B cell (primary cell): ENCODE results near the gene POLD2. TPM values are rescaled to one million over a fixed set of nuclear protein-coding genes. Genes with fewer than 3 reads are reported as not detected.

ENCODE experiments used
- ATAC-seq: fragments of 200-7000 bp; cut with Tn5 transposase; one replicate; pipeline ENCODE4 v1.10.0; 2021; ENCODE audit warnings: low read depth, mild to moderate bottlenecking, moderate number of reproducible peaks, moderate library complexity
- CTCF ChIA-PET: fragments of 350-600 bp; sonication (Branson Sonifier 250); formaldehyde crosslinking; loops from one replicate; lab custom pipeline; 2021; ENCODE audit warnings: antibody characterized with exemption, inconsistent platforms; lab: Charles Lee
- POLR2A ChIA-PET: fragments of 350-600 bp; sonication (Branson Sonifier 250); formaldehyde crosslinking; loops from one replicate; lab custom pipeline; 2021; ENCODE audit warnings: antibody characterized with exemption; lab: Charles Lee
- DNase-seq: peaks from one replicate; pipeline ENCODE4 v3.0.0; 2013
- H2AFZ ChIP-seq: 2 replicates; pipeline ENCODE4 v1.6.1; 2012; ENCODE audit warnings: mild to moderate bottlenecking, low read depth, low read length; ENCODE audit not compliant: insufficient read depth, poor library complexity, severe bottlenecking
- H3K27ac ChIP-seq, 2 donors: 1 replicate in 1 of 2; 2 replicates in 1 of 2; pipeline ENCODE4 v1.5.1; 2012 to 2013; ENCODE audit warnings: low read length in 2 of 2, mild to moderate bottlenecking in 2 of 2, moderate library complexity in 1 of 2
- H3K27me3 ChIP-seq, 4 experiments: fragments of 200-600 bp in 1 of 4; sonication (generic) in 1 of 4; replicated peaks in 1 of 4; 1 replicate in 2 of 4; 2 replicates in 2 of 4; pipeline versions ENCODE4 v1.6.1 to v1.7.0; 2013 to 2016; ENCODE audit warnings: low read length in 3 of 4, mild to moderate bottlenecking in 2 of 4, mixed read lengths in 1 of 4, moderate library complexity in 1 of 4; ENCODE audit not compliant: insufficient read depth in 4 of 4, control insufficient read depth in 3 of 4; ENCODE audit errors: control extremely low read depth in 1 of 4
- H3K36me3 ChIP-seq, 2 experiments: replicated peaks in 1 of 2; 1 replicate in 1 of 2; 2 replicates in 1 of 2; pipeline versions ENCODE4 v1.6.1 to v1.7.1; 2013; ENCODE audit warnings: low read length in 1 of 2; ENCODE audit not compliant: insufficient read depth in 2 of 2, control insufficient read depth in 1 of 2; ENCODE audit errors: control extremely low read depth in 1 of 2, extremely low read depth in 1 of 2
- H3K4me1 ChIP-seq, 2 donors: fragments of 200-600 bp in 1 of 2; sonication (generic) in 1 of 2; 1 replicate in 1 of 2; 2 replicates in 1 of 2; pipeline versions ENCODE4 v1.5.1 to v1.6.1; 2013 to 2017; ENCODE audit warnings: low read length in 2 of 2; ENCODE audit not compliant: control insufficient read depth in 2 of 2, insufficient read depth in 2 of 2
- H3K4me2 ChIP-seq: replicated peaks from 2 replicates; pipeline ENCODE3; 2012; ENCODE audit warnings: mild to moderate bottlenecking, low read depth, low read length; ENCODE audit not compliant: poor library complexity, severe bottlenecking
- H3K4me3 ChIP-seq, 5 experiments: fragments of 200-600 bp in 1 of 5; sonication (generic) in 1 of 5; 1 replicate in 3 of 5; 2 replicates in 2 of 5; pipeline versions ENCODE4 v1.5.1 to v1.7.0; 2011 to 2016; ENCODE audit warnings: low read length in 4 of 5, mild to moderate bottlenecking in 4 of 5, low read depth in 2 of 5, control low read depth in 1 of 5, moderate library complexity in 1 of 5; ENCODE audit not compliant: insufficient read depth in 1 of 5; ENCODE audit errors: control extremely low read depth in 1 of 5, extremely low read depth in 1 of 5
- H3K79me2 ChIP-seq: fragments of 200-600 bp; sonication (generic); one replicate; pipeline ENCODE4 v1.6.0; 2016; ENCODE audit warnings: low read length; ENCODE audit not compliant: control insufficient read depth, insufficient read depth
- H3K9ac ChIP-seq: fragments of 200-600 bp; sonication (generic); 2 replicates; pipeline ENCODE4 v1.6.1; 2017; ENCODE audit warnings: mild to moderate bottlenecking, low read length, moderate library complexity
- H3K9me3 ChIP-seq, 3 donors: one replicate each; pipeline versions ENCODE4 v1.6.1 to v1.7.1; 2013; ENCODE audit warnings: low read length in 2 of 3; ENCODE audit not compliant: control insufficient read depth in 2 of 3, insufficient read depth in 1 of 3; ENCODE audit errors: control extremely low read depth in 1 of 3
- H4K20me1 ChIP-seq: 2 replicates; pipeline ENCODE4 v1.6.0; 2012; ENCODE audit warnings: mild to moderate bottlenecking, low read length; ENCODE audit not compliant: insufficient read depth, control insufficient read depth, poor library complexity, severe bottlenecking
- H3K27ac Mint-ChIP-seq: one replicate; pipeline ENCODE4 v1.8.0; 2021; ENCODE audit warnings: mixed read lengths
- H3K27me3 Mint-ChIP-seq: one replicate; pipeline ENCODE4 v1.8.0; 2021; ENCODE audit warnings: mixed read lengths
- H3K4me1 Mint-ChIP-seq: one replicate; pipeline ENCODE4 v1.8.0; 2021; ENCODE audit warnings: mixed read lengths
- H3K4me3 Mint-ChIP-seq: one replicate; pipeline ENCODE4 v1.8.0; 2021; ENCODE audit warnings: mixed read lengths
- H3K9me3 Mint-ChIP-seq: one replicate; pipeline ENCODE4 v1.8.0; 2022; ENCODE audit warnings: mixed read lengths; ENCODE audit not compliant: insufficient read depth
- CTCF ChIP-seq: fragments of 200-600 bp; IDR thresholded peaks from one replicate; pipeline ENCODE4 v1.8.0; 2022; ENCODE audit warnings: antibody characterized with exemption, mild to moderate bottlenecking
- EZH2 ChIP-seq: IDR thresholded peaks from 2 replicates; pipeline ENCODE4 v1.6.1; 2012; ENCODE audit warnings: borderline replicate concordance, low read depth, mild to moderate bottlenecking, moderate library complexity, low read length; ENCODE audit not compliant: insufficient read depth, poor library complexity, severe bottlenecking
- WGBS: methylation state at CpG from one replicate; pipeline ENCODE4 v1.1.5; 2013; ENCODE audit warnings: missing lambda C conversion rate; ENCODE audit not compliant: insufficient coverage; 5-methylcytosine and 5-hydroxymethylcytosine counted together
- intact Hi-C: fragments of 100-400 bp; cut with micrococcal nuclease; formaldehyde crosslinking; loops from one replicate; pipeline ENCODE4 v1.10.0; 2022
- polyA plus RNA-seq: library from polyadenylated mRNA; depleted of rRNA; stranded (reverse); fragments of >200 nt; gene quantifications from 2 replicates; pipeline ENCODE4 v1.2.3, GENCODE V29; 2012
- total RNA-seq, 2 donors: library from RNA; stranded (reverse); fragments of 120-200 nt in 1 of 2; gene quantifications; 1 replicate in 1 of 2; 2 replicates in 1 of 2; pipeline versions ENCODE4 v1.2.3 to v1.2.4, GENCODE V29; 2013 to 2022

POLD2 gene
- total and polyA plus RNA-seq, 2 donors (not counting 1 experiment from before 2014, with no cell fraction given): 73.6 to 86.7 TPM

GRCh38 chr7:44110719-44111635, 12.4 kb downstream of the POLD2 start:
- H3K27me3 ChIP-seq: no peaks in the 10 kb centered on the region
- 86% methylated on average over 22 of the region's 27 CpGs for WGBS
- peaks cover 0 to 5% of the 10 kb centered on the region in 2 donors for H3K4me1 ChIP-seq
- no peak overlapping the region for H3K9ac ChIP-seq
- no peak overlapping the region for H3K4me2 ChIP-seq
- Mint-ChIP-seq H3K9me3 (no peaks in the 10 kb centered on the region), H3K4me3 (no peak overlapping the region), H3K27ac (no peak overlapping the region), H3K27me3 (no peaks in the 10 kb centered on the region), H3K4me1 (peaks cover 2% of the 10 kb centered on the region)
- no peaks in the 10 kb centered on the region for H4K20me1 ChIP-seq
- H2AFZ ChIP-seq: no peak overlapping the region
- no peak for DNase-seq
- intact Hi-C loops: no loop called here
- CTCF ChIA-PET: no interaction called here
- H3K9me3 ChIP-seq: no peaks in the 10 kb centered on the region
- ATAC-seq: no peak
- H3K79me2 ChIP-seq: no peaks in the 10 kb centered on the region
- no peak overlapping the region for H3K4me3 ChIP-seq
- POLR2A ChIA-PET: interaction anchor here (1.1 kb wide), 1 partner anchor 45 kb away, joined by 3 read pairs; the partner anchor contains the start of gene PGAM2
- H3K27ac ChIP-seq: no peak overlapping the region
- H3K36me3 ChIP-seq: peaks cover 0 to 37% of the 10 kb centered on the region in 2 experiments
- no peak for TF ChIP-seq EZH2
- TF ChIP-seq CTCF: no peak

- Histone ChIP-seq H3K9me3 (no peaks in the 10 kb centered on the region), H4K20me1 (no peaks in the 10 kb centered on the region), H2AFZ (no peak overlapping the region), H3K4me1 (peaks cover 8 to 15% of the 10 kb centered on the region in 2 donors), H3K9ac (no peak overlapping the region), H3K36me3 (peaks cover 0 to 30% of the 10 kb centered on the region in 2 experiments), H3K79me2 (peaks cover 4% of the 10 kb centered on the region), H3K4me3 (no peak overlapping the region), H3K4me2 (no peak overlapping the region), H3K27me3 (peaks cover 0 to 3% (median 0%) of the 10 kb centered on the region in 4 experiments), H3K27ac (no peak overlapping the region)
- ATAC-seq (no peak), DNase-seq (no peak)
- H3K27ac Mint-ChIP-seq: no peak overlapping the region
- no peak overlapping the region for H3K4me3 Mint-ChIP-seq
- 97% methylated on average over 18 of the region's 18 CpGs for WGBS
- intact Hi-C loops: no loop called here
- no peaks in the 10 kb centered on the region for H3K27me3 Mint-ChIP-seq
- CTCF ChIA-PET: no interaction called here
- POLR2A ChIA-PET: no interaction called here
- TF ChIP-seq CTCF (no peak), EZH2 (no peak)
- H3K4me1 Mint-ChIP-seq: peaks cover 12% of the 10 kb centered on the region
- no peaks in the 10 kb centered on the region for H3K9me3 Mint-ChIP-seq
These were observed 13.4 kb downstream of the POLD2 start for GRCh38 chr7:44109991-44110390.
